Naive thymus-derived CD4-positive, alpha-beta T cell (primary cell): ENCODE data around the gene CACNA1G. TPM values are rescaled to one million over a fixed set of nuclear protein-coding genes. Genes with fewer than 3 reads are reported as not detected.

Experiments used
- ATAC-seq: fragments of 150-1000 bp; cut with Tn5 transposase; 2 replicates; pipeline ENCODE4 v1.10.0; 2021; ENCODE audit warnings: mild to moderate bottlenecking, moderate library complexity
- CTCF ChIA-PET: fragments of 350-600 bp; sonication (Branson Sonifier 250); formaldehyde crosslinking; loops from one replicate; lab custom pipeline; 2021; ENCODE audit warnings: antibody characterized with exemption; lab: Charles Lee
- POLR2A ChIA-PET: fragments of 350-600 bp; sonication (Branson Sonifier 250); formaldehyde crosslinking; loops from one replicate; lab custom pipeline; 2021; ENCODE audit warnings: antibody characterized with exemption, inconsistent platforms; lab: Charles Lee
- DNase-seq, 9 donors: peaks; one replicate each; pipeline versions ENCODE4 v3.0.0 to v3.0.0-alpha.2; 2020 to 2022; ENCODE audit warnings: mixed read lengths in 1 of 9
- H3K27ac ChIP-seq: one replicate; pipeline ENCODE4 v1.7.0; 2013; ENCODE audit warnings: mild to moderate bottlenecking, low read depth, low read length, moderate library complexity
- H3K27me3 ChIP-seq, 2 donors: one replicate each; pipeline ENCODE4 v1.7.0; 2013; ENCODE audit warnings: low read length in 2 of 2, mild to moderate bottlenecking in 2 of 2, moderate library complexity in 2 of 2; ENCODE audit not compliant: control insufficient read depth in 2 of 2, insufficient read depth in 2 of 2
- H3K36me3 ChIP-seq, 3 experiments: 1 replicate in 2 of 3; 2 replicates in 1 of 3; pipeline ENCODE4 v1.7.0; 2013; ENCODE audit warnings: low read length in 3 of 3, mild to moderate bottlenecking in 3 of 3, moderate library complexity in 1 of 3; ENCODE audit not compliant: insufficient read depth in 3 of 3, control insufficient read depth in 2 of 3
- H3K4me1 ChIP-seq, 2 donors: one replicate each; pipeline ENCODE4 v1.7.0; 2013; ENCODE audit warnings: low read length in 2 of 2, mild to moderate bottlenecking in 2 of 2, moderate library complexity in 1 of 2; ENCODE audit not compliant: control insufficient read depth in 2 of 2, insufficient read depth in 2 of 2
- H3K4me3 ChIP-seq: 2 replicates; pipeline ENCODE4 v1.7.0; 2013; ENCODE audit warnings: mild to moderate bottlenecking, low read length
- H3K9me3 ChIP-seq, 3 experiments: 1 replicate in 2 of 3; 2 replicates in 1 of 3; pipeline ENCODE4 v1.7.0; 2013; ENCODE audit warnings: low read length in 3 of 3; ENCODE audit not compliant: control insufficient read depth in 2 of 3
- H3K27ac Mint-ChIP-seq, 9 donors: one replicate each; pipeline ENCODE4 v1.8.0; 2020 to 2022; ENCODE audit warnings: mixed read lengths in 9 of 9, mild to moderate bottlenecking in 8 of 9, moderate library complexity in 5 of 9, inconsistent platforms in 2 of 9
- H3K27me3 Mint-ChIP-seq, 5 donors: one replicate each; pipeline ENCODE4 v1.8.0; 2021 to 2022; ENCODE audit warnings: mixed read lengths in 5 of 5, mild to moderate bottlenecking in 1 of 5
- H3K36me3 Mint-ChIP-seq, 5 donors: one replicate each; pipeline ENCODE4 v1.8.0; 2020 to 2022; ENCODE audit warnings: mixed read lengths in 5 of 5, mild to moderate bottlenecking in 3 of 5, inconsistent platforms in 1 of 5
- H3K4me1 Mint-ChIP-seq, 7 donors: one replicate each; pipeline ENCODE4 v1.8.0; 2020 to 2022; ENCODE audit warnings: mixed read lengths in 7 of 7, mild to moderate bottlenecking in 3 of 7, inconsistent platforms in 1 of 7
- H3K4me3 Mint-ChIP-seq, 10 donors: one replicate each; pipeline ENCODE4 v1.8.0; 2020 to 2022; ENCODE audit warnings: mild to moderate bottlenecking in 10 of 10, mixed read lengths in 10 of 10, moderate library complexity in 6 of 10, inconsistent platforms in 2 of 10
- H3K9me3 Mint-ChIP-seq, 11 donors: one replicate each; pipeline ENCODE4 v1.8.0; 2020 to 2022; ENCODE audit warnings: mixed read lengths in 11 of 11, mild to moderate bottlenecking in 4 of 11, inconsistent platforms in 1 of 11, moderate library complexity in 1 of 11
- intact Hi-C, 2 donors: fragments of 100-400 bp; cut with micrococcal nuclease; formaldehyde crosslinking; loops; one replicate each; pipeline ENCODE4 v1.15.1; 2023
- polyA plus RNA-seq, 2 donors: library from polyadenylated mRNA; unstranded; fragments of 300-500 nt; fragmentation: Illumina TruSeq; gene quantifications; one replicate each; pipeline ENCODE4 v1.2.3, GENCODE V29; 2021
- total RNA-seq, 6 experiments: library from RNA in 5 of 6; stranded (reverse) in 5 of 6; gene quantifications; 1 replicate in 5 of 6; 2 replicates in 1 of 6; pipeline ENCODE4 v1.2.3 and lab custom pipeline; 2021 to 2026

Gene CACNA1G
- total and polyA plus RNA-seq, 7 experiments from 2014 or later = not detected

DNA sequence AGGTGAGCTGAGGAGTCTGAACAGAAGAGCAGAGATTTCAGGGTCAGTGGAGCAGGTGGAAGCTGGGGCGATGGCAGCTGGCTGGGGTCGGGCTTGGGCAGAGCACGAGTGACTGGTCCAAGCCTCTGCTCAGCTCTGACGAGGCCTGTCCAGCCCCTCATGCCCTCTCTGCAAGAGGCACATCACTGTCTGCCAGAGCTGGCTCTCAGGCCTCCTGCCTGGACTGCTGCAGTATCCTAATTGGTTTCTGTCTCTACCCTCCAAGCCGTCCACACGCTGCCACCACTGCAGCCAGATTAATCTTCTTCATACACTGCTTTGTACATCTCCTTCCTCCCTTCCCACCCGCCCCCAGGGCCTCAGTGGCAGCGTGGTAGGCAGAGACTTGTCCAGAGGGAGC lies 25.4 kb downstream of the CACNA1G start:
- no peak overlapping the region for H3K27ac ChIP-seq
- no peaks in the 10 kb centered on the region for H3K9me3 Mint-ChIP-seq
- no peaks in the 10 kb centered on the region for H3K27me3 ChIP-seq
- no peaks in the 10 kb centered on the region for H3K4me1 ChIP-seq
- POLR2A ChIA-PET = interaction anchor here (0.6 kb wide), 1 partner anchor 1483 kb away, joined by 4 read pairs; no protein-coding TSS in a partner anchor
- DNase-seq = no peak
- no peak overlapping the region for H3K4me3 Mint-ChIP-seq
- H3K9me3 ChIP-seq = no peaks in the 10 kb centered on the region
- CTCF ChIA-PET = no interaction called here
- H3K27ac Mint-ChIP-seq = no peak overlapping the region
- H3K27me3 Mint-ChIP-seq = peaks cover 0 to 25% (median 12%) of the 10 kb centered on the region in 5 donors
- H3K4me3 ChIP-seq = no peak overlapping the region
- no peaks in the 10 kb centered on the region for H3K36me3 ChIP-seq
- intact Hi-C loops = no loop called here
- no peak for ATAC-seq
- H3K36me3 Mint-ChIP-seq = no peaks in the 10 kb centered on the region
- no peaks in the 10 kb centered on the region for H3K4me1 Mint-ChIP-seq

DNA sequence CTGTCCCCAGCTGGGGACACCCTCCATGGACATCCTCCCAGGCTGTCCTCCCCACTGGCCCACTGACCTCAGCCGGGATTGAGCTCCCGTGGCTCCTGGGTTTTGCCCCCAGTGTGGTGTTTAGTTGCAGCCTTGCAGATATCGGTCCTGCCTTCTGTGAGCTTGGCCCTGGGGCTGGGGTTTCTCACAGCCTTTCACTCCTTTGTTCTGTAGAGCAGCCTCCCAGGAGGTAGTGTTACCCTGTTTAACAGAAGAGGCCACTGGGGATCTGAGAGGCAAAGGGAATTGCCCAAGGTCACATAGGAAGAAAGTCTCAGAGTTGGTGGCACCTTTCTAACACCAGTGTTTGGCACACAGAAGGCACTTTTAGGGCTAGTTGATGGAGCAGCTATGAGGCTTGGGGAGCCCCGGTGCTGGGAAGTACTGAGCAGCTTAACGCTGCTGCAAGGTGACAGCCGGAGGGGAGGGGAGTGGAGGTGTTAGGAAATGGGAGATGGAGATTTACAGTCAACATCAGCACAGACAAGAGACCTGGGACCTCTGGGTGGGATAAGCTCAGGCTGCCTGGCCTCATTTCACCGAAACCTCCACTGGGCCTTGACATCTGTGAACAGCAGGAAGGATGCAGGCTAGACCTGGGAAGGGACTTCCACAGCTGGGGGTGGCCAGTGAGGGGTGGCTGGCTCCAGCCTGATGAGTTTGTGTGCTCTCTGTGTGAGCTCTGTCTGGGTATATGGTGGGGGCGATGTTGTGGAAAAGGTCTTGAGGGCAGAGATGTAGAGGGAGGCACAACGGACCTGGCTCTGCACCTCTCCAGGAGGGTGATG lies 26.1 kb downstream of the CACNA1G start:
- ATAC-seq (no peak), DNase-seq (no peak)
- H3K4me1 ChIP-seq = no peaks in the 10 kb centered on the region
- intact Hi-C loops = no loop called here
- Mint-ChIP-seq H3K4me1 (no peaks in the 10 kb centered on the region), H3K27me3 (peaks cover 0 to 23% (median 8%) of the 10 kb centered on the region in 5 donors), H3K27ac (no peak overlapping the region), H3K4me3 (no peak overlapping the region), H3K9me3 (no peaks in the 10 kb centered on the region), H3K36me3 (no peaks in the 10 kb centered on the region)
- H3K27ac ChIP-seq = no peak overlapping the region
- ChIA-PET CTCF (no interaction called here), POLR2A (interaction anchor here (0.6 kb wide), 1 partner anchor 1483 kb away, joined by 4 read pairs; no protein-coding TSS in a partner anchor)
- H3K9me3 ChIP-seq = no peaks in the 10 kb centered on the region
- no peak overlapping the region for H3K4me3 ChIP-seq
- H3K27me3 ChIP-seq = no peaks in the 10 kb centered on the region
- H3K36me3 ChIP-seq = no peaks in the 10 kb centered on the region

DNA sequence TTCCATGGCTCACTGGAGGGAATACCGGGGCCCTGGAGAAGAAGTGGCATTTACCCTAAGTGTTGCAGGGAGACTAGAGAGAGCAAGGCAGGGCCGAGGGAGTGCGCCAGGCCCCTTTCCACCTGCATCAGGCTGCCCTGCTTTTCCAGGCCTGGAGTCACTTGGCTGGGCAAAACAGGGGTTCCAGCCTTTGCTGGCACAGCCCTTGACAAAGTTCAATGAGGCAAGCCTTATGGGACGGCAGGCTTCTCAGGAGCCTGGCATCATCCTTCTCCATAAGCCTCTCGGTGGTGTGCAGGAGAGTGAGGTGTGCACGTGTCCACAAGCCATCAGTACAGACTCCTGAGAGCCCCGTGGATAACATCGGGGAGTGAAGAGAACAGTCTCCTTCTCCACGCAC lies 27.1 kb downstream of the CACNA1G start:
- Mint-ChIP-seq H3K4me3 (no peak overlapping the region), H3K36me3 (no peaks in the 10 kb centered on the region), H3K27ac (no peak overlapping the region), H3K9me3 (no peaks in the 10 kb centered on the region), H3K27me3 (peaks cover 0 to 19% (median 8%) of the 10 kb centered on the region in 5 donors), H3K4me1 (no peaks in the 10 kb centered on the region)
- POLR2A ChIA-PET = no interaction called here
- intact Hi-C loops = no loop called here
- Histone ChIP-seq H3K4me3 (no peak overlapping the region), H3K36me3 (no peaks in the 10 kb centered on the region), H3K27ac (no peak overlapping the region), H3K9me3 (no peaks in the 10 kb centered on the region), H3K4me1 (no peaks in the 10 kb centered on the region), H3K27me3 (no peaks in the 10 kb centered on the region)
- ATAC-seq (no peak), DNase-seq (no peak)
- CTCF ChIA-PET = no interaction called here

DNA sequence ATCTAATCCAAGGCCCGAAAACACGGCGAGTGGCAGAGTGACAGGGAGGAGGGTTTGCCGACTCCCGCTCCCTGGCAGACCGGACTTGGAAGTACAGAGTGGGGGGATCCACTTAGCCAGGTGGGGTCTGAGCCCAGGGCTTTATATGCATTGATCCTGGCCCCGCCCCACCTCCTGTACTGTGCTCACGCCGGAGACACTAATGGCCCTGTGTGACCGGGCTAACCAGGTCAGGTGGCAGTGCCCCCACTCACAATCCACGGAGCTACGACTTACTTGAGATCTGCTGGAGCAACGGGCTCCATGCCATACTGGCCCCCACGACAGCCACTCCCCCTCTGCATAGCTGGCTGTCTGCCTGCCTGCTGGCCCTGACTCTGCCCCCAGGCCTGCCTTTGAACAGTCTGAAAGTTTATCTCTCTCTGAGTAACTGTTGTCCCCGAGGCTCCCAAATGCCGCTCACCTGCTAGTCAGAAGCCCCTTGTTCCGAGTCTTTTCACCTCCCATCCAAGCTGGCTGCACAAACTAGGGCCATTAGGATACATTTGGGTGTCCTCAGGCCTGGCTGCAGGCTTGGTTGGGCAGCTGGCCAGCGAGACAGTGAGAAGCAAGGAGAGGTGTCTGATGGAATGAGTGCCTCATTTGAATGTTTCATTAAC lies 28.0 kb downstream of the CACNA1G start:
- Histone ChIP-seq H3K9me3 (no peaks in the 10 kb centered on the region), H3K4me3 (no peak overlapping the region), H3K4me1 (no peaks in the 10 kb centered on the region), H3K27me3 (no peaks in the 10 kb centered on the region), H3K27ac (no peak overlapping the region), H3K36me3 (no peaks in the 10 kb centered on the region)
- ChIA-PET POLR2A (no interaction called here), CTCF (interaction anchor here (0.6 kb wide), 1 partner anchor 41 kb away, joined by 3 read pairs; no protein-coding TSS in a partner anchor)
- DNase-seq (no peak), ATAC-seq (no peak)
- no peak overlapping the region for H3K27ac Mint-ChIP-seq
- intact Hi-C loops = no loop called here
- H3K4me1 Mint-ChIP-seq = no peaks in the 10 kb centered on the region
- H3K4me3 Mint-ChIP-seq = no peak overlapping the region
- H3K9me3 Mint-ChIP-seq = no peaks in the 10 kb centered on the region
- no peaks in the 10 kb centered on the region for H3K36me3 Mint-ChIP-seq
- peaks cover 0 to 12% (median 8%) of the 10 kb centered on the region in 5 donors for H3K27me3 Mint-ChIP-seq

DNA sequence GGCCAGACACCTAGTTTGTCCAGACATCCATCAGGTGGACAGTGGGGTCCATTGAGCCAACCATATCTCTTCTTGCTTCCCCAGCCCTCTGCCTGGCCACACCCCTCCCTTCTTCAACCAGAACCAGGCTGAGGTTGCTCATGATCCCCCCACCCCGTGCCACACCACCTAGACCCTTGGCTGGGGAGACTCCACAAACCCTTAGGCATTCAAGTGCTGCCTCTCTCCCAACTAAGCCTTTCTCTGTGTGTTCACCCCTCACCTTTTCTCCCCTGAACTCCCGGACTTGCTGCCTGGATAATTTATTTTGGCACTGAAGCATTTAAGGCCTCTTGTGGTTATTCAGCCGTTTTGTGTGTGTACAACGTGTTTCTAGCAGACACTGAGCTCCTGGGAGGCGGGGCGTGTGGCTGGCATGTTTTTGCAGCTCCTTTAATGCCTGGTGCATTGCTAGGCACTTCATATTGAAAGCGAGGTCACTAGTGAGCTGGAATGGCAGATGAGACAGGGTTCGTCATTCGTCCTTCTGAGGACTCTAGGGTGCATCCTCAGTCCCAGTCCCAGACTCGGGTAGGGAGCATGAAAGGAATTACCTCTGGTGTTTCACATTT lies 28.7 kb downstream of the CACNA1G start:
- POLR2A ChIA-PET = no interaction called here
- Histone ChIP-seq H3K36me3 (no peaks in the 10 kb centered on the region), H3K4me1 (no peaks in the 10 kb centered on the region), H3K9me3 (no peaks in the 10 kb centered on the region), H3K27ac (no peak overlapping the region), H3K27me3 (no peaks in the 10 kb centered on the region), H3K4me3 (no peak overlapping the region)
- no peaks in the 10 kb centered on the region for H3K9me3 Mint-ChIP-seq
- no peak for DNase-seq
- no peak for ATAC-seq
- intact Hi-C loops = no loop called here
- no peak overlapping the region for H3K4me3 Mint-ChIP-seq
- H3K27ac Mint-ChIP-seq = peak overlapping the region in 1 of 9 donors; percentile 39
- H3K4me1 Mint-ChIP-seq = no peaks in the 10 kb centered on the region
- H3K27me3 Mint-ChIP-seq = peaks cover 0 to 6% (median 1%) of the 10 kb centered on the region in 5 donors
- H3K36me3 Mint-ChIP-seq = no peaks in the 10 kb centered on the region
- CTCF ChIA-PET = no interaction called here

DNA sequence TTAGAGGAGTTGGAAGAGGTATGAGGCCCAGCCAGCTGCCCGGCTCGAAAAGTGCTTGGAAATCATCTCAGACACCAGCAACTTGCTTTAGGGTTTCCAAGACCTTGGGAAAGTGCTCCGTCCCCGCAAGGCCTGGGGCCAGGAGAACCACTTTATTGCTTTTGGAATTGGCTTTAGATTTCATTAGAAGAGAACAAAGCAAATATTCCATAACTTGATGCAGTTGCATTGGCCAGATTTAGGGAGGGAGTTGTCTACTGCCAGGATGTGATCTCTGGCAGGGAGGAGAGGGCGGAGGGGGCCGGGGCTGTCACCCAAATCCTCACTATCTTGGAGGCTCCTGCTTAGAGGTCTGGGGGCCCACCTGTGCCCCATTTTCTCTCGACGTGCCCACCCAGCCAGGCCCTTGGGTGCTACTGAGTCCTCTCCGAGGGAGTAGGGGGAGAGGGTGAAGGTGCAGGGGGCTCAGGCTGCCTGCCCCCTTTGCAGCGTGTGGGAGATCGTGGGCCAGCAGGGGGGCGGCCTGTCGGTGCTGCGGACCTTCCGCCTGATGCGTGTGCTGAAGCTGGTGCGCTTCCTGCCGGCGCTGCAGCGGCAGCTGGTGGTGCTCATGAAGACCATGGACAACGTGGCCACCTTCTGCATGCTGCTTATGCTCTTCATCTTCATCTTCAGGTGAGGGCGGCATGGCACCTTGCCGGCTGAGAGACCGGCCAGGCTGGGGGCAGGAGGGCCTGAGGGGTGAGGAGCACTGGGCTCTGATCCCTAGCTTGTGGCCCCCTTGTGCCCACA lies 30.6 kb downstream of the CACNA1G start:
- no peak overlapping the region for H3K27ac ChIP-seq
- no peaks in the 10 kb centered on the region for H3K36me3 ChIP-seq
- no peak overlapping the region for H3K4me3 ChIP-seq
- H3K9me3 ChIP-seq = no peaks in the 10 kb centered on the region
- intact Hi-C loops = no loop called here
- no peak overlapping the region for H3K4me3 Mint-ChIP-seq
- no peak for ATAC-seq
- no peaks in the 10 kb centered on the region for H3K27me3 ChIP-seq
- no peak overlapping the region for H3K27ac Mint-ChIP-seq
- ChIA-PET POLR2A (no interaction called here), CTCF (no interaction called here)
- no peak for DNase-seq
- H3K36me3 Mint-ChIP-seq = no peaks in the 10 kb centered on the region
- no peaks in the 10 kb centered on the region for H3K4me1 ChIP-seq
- peaks cover 0 to 3% (median 0%) of the 10 kb centered on the region in 5 donors for H3K27me3 Mint-ChIP-seq
- no peaks in the 10 kb centered on the region for H3K9me3 Mint-ChIP-seq
- H3K4me1 Mint-ChIP-seq = no peaks in the 10 kb centered on the region
